HG02798 (cell line): ENCODE data around the gene AMHR2.

Source experiments
- ATAC-seq: cut with Tn5 transposase; IDR thresholded peaks from one replicate; pipeline ENCODE4 v1.9.1; 2021; ENCODE audit warnings: mild to moderate bottlenecking; ENCODE audit not compliant: unreplicated experiment, poor library complexity

AMHR2 gene

DNA sequence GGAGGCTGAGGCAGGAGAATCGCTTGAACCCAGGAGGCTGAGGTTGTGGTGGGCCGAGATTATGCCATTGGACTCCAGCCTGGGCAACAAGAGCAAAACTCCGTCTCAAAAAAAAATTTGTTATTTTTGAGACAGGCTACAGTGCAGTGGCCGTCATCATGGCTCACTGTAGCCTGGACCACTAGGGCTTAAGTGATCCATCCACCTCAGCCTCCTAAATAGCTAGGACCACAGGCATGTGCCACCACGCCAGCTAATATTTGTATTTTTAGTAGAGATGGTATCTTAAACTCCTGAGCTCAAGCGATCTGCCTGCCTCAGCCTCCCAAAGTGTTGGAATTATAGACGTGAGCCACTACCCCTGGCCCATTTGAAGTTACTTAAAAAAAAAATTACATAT lies 27.3 kb downstream of the AMHR2 start:
- ATAC-seq, result no peak

GRCh38 chr12:53451661-53452158 lies 28.1 kb downstream of the AMHR2 start, which contains the start of gene PCBP2:
PCBP2 (plus strand) TSS chr12:53452102; CDS start chr12:53454801, 2,699 bp downstream.
- peak; percentile 97 for ATAC-seq

DNA sequence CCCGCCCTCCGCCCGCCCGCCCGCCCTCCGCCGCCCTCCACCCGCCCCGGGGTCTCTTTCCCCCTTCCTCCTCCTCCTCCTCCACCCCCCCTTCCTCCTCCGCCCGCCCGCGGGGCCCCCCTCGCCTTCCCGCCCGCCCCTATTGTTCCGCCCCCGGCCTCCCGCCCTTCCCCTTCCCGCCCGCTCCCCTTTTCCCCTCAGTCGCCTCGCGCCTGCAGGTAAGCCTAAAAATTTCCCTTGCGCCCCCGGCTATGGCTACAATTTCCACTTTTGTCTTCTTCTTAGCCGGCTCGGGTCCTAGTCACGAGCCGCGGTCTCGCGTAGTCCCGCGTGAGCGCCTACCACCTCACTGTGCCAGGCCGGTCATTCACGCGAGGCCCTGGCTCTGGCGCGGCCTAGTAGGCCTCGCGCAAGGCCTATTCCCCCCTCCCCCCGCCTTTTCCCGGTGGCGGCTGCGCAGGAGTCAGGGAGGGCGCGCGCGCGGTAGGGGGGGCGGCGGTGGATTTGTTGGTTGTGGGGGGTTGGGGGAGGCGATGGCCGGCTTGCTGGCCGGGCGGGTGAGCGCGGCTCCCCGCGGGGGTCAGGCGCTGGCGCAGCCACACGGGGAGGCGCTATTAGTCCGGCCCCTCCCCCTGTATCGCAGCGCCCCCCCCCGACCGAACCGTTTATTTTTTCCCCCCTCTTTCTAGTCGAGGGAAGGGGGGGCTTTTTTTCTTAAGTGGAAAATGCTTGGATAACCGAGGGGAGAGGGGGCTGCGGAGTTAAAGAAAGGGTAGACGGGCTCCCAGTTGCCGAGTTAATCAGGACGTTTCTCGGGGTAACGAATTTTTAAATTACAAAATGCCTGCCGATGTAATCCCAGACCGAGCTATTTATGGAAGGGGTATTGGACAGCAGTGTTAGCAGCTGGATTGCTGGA lies 28.8 kb downstream of the AMHR2 start:
- peak; percentile 36 for ATAC-seq

GRCh38 chr12:53453953-53454640 lies 30.4 kb downstream of the AMHR2 start:
- ATAC-seq, result no peak

- ATAC-seq, result no peak
Observed at GRCh38 chr12:53454707-53455106, 31.1 kb downstream of the AMHR2 start.

DNA sequence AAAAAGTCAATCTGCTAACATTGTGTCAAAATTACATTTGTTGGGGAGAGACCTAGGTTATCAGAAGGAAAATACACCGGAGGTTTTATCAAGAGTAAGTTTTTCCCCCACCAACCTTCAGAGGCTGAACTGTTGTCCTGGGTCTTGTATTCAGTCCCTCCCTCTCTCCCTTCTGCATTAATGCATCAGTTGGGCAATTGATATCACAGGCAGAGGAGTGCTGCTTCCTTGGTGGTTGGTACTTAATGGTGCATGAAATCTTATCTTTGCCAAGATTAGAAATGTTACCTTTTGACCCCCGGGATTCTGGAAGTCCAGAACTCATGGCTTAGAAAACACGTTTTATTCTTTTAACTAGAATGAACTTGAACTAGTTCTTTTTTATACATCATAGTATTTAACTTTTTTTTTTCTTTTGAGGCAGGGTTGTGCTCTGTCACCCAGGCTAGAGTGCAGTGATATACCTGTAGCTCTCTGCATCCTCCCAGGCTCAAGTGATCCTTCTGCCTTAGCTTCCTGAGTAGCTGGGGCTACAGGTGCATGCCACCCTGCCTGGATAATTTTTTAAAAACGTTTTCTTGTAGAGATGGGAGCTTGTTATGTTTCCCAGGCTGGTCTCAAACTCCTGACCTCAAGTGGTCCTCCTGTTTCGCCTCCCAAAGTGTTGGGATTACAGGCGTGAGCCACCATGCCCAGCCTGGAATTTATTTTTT lies 33.2 kb downstream of the AMHR2 start:
- ATAC-seq, result no peak

GRCh38 chr12:53459097-53459496 lies 35.4 kb downstream of the AMHR2 start:
- no peak for ATAC-seq

- no peak for ATAC-seq
Observed at GRCh38 chr12:53461059-53461458, 37.4 kb downstream of the AMHR2 start.

- no peak for ATAC-seq
Observed at GRCh38 chr12:53461591-53461990, 37.9 kb downstream of the AMHR2 start.

DNA sequence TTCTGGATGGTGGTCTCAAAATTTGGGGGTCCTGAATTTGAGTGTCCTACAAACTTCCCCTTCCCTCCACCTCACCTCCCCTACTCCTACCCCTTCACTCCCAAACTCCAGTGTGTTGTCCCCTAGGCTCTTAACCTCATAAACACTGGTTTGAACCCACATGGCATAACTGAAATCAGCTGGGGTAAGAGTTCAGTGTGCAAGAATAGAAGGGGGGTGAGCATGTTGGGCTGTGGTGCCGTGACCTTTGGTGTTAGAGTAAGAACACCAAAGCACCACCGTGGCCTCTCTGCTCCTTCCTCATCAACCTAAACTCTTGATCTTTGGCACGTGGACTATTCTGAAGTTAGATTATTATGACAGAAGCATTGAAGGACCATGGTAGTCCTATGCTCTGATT lies 39.3 kb downstream of the AMHR2 start:
- ATAC-seq, result no peak

DNA sequence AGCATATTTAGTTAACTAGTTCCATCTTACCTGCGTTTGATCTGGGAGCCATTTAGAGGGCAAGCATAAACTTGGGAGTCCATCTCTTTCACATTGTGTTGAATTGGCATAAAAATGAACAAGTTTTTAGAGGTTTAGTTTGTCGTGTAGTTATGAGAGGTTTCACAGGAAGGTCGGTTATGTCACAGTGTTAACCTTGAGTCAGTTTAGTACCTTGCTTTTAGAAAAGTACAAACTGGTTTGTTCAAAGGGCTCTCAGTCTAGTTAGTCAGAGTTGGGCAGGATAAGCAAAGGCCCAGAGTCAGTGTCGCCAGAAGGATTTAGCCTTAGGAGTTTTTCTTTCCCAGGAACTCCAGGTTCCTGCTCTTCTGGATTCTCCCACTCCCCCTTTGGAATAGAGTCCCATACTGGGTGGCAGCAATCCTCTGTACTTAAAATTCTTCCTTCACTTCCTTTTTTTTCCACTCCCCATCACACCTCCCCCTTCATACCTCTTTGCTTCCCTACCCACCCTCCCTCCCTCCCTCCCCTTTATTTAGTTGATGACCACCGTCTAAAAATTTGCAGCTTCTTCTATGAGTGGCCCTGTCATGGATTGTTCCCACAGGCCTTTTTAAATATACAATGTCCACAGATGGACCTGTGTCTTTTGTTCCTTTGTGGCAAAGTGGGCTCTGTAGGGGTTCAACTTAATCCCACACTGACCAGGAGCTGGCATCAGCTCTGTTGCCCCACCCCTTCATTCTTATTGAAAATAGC lies 40.3 kb downstream of the AMHR2 start:
- no peak for ATAC-seq

DNA sequence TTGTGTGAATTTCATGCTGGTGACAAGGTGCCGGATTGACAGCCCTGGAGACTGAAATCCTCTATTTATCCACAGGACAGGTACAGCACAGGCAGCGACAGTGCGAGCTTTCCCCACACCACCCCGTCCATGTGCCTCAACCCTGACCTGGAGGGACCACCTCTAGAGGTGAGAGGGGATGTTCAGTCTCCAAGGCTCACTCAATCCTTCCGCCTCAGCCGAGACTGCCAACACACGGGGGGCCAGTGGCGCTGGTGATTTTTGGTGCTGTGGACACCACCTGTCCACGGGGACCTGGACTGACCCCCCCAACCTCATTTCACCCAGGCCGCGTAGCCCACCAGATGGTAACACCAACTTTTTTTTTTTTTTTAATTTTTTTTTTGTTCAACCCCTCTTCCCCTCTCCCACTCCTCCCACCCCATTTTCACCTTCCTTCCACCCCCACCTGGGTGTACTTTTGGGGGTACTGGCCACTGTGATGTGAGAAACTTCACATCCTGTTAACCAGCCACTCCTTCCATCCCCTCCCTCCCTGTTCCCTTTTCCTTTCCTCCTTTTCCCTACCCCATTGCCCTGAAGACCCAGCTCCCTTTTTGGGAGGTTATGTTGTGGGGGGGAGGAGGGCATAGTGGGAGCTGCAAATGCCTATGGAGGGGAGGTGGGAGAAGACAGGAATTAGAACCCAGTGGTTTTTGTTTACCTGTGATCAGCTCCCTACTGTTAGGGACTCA lies 41.2 kb downstream of the AMHR2 start:
- no peak for ATAC-seq

GRCh38 chr12:53465679-53466078 lies 42.0 kb downstream of the AMHR2 start:
- no peak for ATAC-seq

DNA sequence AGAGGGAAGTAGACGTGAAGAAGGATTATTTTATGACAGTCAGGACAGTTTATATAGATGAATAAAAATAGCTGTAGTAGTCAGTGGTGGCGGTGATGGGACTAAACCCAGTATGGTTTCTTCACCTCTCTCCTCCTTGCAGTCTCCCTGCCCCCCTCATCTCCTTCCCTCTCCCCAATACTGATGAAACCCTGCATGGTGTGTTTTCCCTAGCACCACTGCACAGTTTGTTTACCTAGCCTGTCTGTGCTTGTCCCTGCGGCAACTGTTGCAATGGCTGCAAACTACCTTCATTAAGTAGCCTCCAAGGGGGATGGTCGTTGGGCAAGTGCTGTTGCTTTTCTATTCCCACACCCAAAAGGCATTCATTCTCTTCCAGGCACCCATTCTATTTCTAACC lies 43.0 kb downstream of the AMHR2 start:
- ATAC-seq, result no peak

GRCh38 chr12:53467082-53467481 lies 43.4 kb downstream of the AMHR2 start:
- ATAC-seq, result no peak

- no peak for ATAC-seq
Observed at GRCh38 chr12:53467880-53468279, 44.2 kb downstream of the AMHR2 start.

- ATAC-seq, result no peak
Observed at GRCh38 chr12:53468282-53468681, 44.6 kb downstream of the AMHR2 start.

GRCh38 chr12:53472056-53472582 lies 48.5 kb downstream of the AMHR2 start:
- ATAC-seq, result no peak

DNA sequence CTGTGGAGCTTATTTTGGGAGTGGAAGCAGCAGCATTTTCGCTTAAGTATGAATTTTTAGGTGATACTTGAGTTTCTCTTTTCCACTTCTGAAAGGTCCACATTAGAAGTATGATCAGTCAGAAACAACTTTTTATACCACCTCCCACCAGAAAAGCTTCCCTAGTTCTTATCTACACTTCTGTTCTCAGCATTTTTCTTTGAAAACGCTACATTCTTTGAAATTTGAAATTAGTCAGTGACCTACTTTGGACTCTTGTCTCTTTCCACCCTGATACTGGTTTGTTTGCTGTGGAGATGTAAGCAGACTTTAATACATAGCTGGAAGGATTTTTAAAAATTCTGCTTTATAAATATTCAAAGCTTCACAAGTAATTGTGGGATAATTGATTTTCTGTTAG lies 50.4 kb downstream of the AMHR2 start:
- ATAC-seq, result no peak
